Adrenal gland (tissue), 12 donors: ENCODE results near the gene NUP155. TPM values are rescaled to one million over a fixed set of nuclear protein-coding genes. Genes with fewer than 3 reads are reported as not detected.
"Not testable (repeated sequence)": the region's sequence is repeated elsewhere in the genome, so short reads cannot be mapped to it uniquely, and the experiment has no call there.

Experiments
- DNase-seq, 7 donors: peaks; one replicate each; pipeline ENCODE4 v3.0.0-alpha.2; 2019 to 2020
- H3K27ac ChIP-seq, 5 donors: fragments of 200-600 bp; sonication (generic) in 4 of 5; 1 replicate in 3 of 5; 2 replicates in 2 of 5; pipeline versions ENCODE4 v1.5.1 to v1.8.0; 2016 to 2020; ENCODE audit warnings: mild to moderate bottlenecking in 1 of 5
- H3K27me3 ChIP-seq: fragments of 200-600 bp; 2 replicates; pipeline ENCODE4 v1.8.0; 2021
- H3K36me3 ChIP-seq, 2 donors: fragments of 200-600 bp; replicated peaks in 1 of 2; 1 replicate in 1 of 2; 2 replicates in 1 of 2; pipeline versions ENCODE4 v1.5.1 to v1.8.0; 2018 to 2022
- H3K4me1 ChIP-seq, 2 donors: fragments of 200-600 bp; replicated peaks in 1 of 2; 1 replicate in 1 of 2; 2 replicates in 1 of 2; pipeline versions ENCODE4 v1.5.1 to v1.8.0; 2018 to 2021
- H3K4me3 ChIP-seq, 4 donors: fragments of 200-600 bp; sonication (generic) in 3 of 4; one replicate each; pipeline ENCODE4 v1.5.1; 2016 to 2018
- H3K9me3 ChIP-seq, 3 donors: fragments of 200-600 bp; sonication (generic) in 1 of 3; replicated peaks in 1 of 3; 1 replicate in 2 of 3; 2 replicates in 1 of 3; pipeline versions ENCODE4 v1.5.1 to v1.8.0; 2016 to 2021
- CTCF ChIP-seq, 6 experiments: fragments of 450-650 bp in 4 of 6; fragments of 200-600 bp in 2 of 6; sonication (generic) in 1 of 6; IDR thresholded peaks; 1 replicate in 5 of 6; 2 replicates in 1 of 6; pipeline versions ENCODE4 v1.5.1 to v1.8.0; 2016 to 2021; ENCODE audit warnings: antibody characterized with exemption in 6 of 6, mild to moderate bottlenecking in 2 of 6, moderate library complexity in 1 of 6
- POLR2A ChIP-seq, 2 donors: fragments of 450-650 bp; IDR thresholded peaks; one replicate each; pipeline ENCODE4 v1.6.1; 2017; ENCODE audit warnings: antibody characterized with exemption in 2 of 2, mild to moderate bottlenecking in 2 of 2, moderate library complexity in 1 of 2
- WGBS, 4 donors: extraction: QIAGEN DNeasy Blood & Tissue Kit in 2 of 4; methylation state at CpG; one replicate each; pipeline versions ENCODE4 v1.1.5 to v1.1.7; 2013 to 2017; 5-methylcytosine and 5-hydroxymethylcytosine counted together
- intact Hi-C, 2 donors: fragments of 100-400 bp; cut with DNase I; formaldehyde crosslinking; loops; one replicate each; pipeline versions ENCODE4 v1.14.1 to v1.15.0; 2022 to 2023
- polyA plus RNA-seq, 3 donors: library from polyadenylated mRNA; stranded (reverse); fragments of 200-250 nt in 2 of 3; fragments of 350-450 nt in 1 of 3; fragmentation: Illumina TruSeq in 1 of 3; extraction: RNeasy Lipid Tissue Mini Kit (QIAGEN cat#74804) in 1 of 3; gene quantifications; one replicate each; pipeline ENCODE4 v1.2.3, GENCODE V29; 2013 to 2014
- total RNA-seq, 9 donors: library from RNA; depleted of rRNA in 4 of 9; stranded (reverse); fragments of >200 nt in 4 of 9; fragments of 120-200 nt in 1 of 9; fragmentation: NEBNext Ultra II Directional in 1 of 9; extraction: Animal tissue kit (Norgen Biotek cat#: 25700) in 1 of 9; gene quantifications; one replicate each; pipeline versions ENCODE4 v1.1.0 to v1.2.4, GENCODE V29; 2013 to 2023
- donor health status: healthy with polysubstance abuse.
- donor health status: Bipolar disorder and iron deficiency.
- donor health status: DM: yes; HTN: yes; CAD: no.
- donor health status: DM: no; HTN: no; CAD: no.
- donor health status: DM: no; HTN: no; CAD: no.
- donor health status: DM: yes; HTN: yes; CAD: no.

Gene NUP155
- total and polyA plus RNA-seq, 12 donors, result 2.3 to 28.9 (median 19.0) TPM

- Histone ChIP-seq H3K9me3 (no peaks in the 10 kb centered on the region), H3K27me3 (no peaks in the 10 kb centered on the region), H3K4me3 (no peak overlapping the region), H3K4me1 (no peaks in the 10 kb centered on the region), H3K36me3 (peaks cover 0 to 82% of the 10 kb centered on the region in 2 donors), H3K27ac (no peak overlapping the region)
- 94 to 98% (median 97%) methylated on average over 1 of the region's 1 CpG for WGBS, 4 donors
- intact Hi-C loops, result no loop called here
- no peak for TF ChIP-seq CTCF (IDR thresholded peaks at IDR 0.05)
- TF ChIP-seq POLR2A (IDR thresholded peaks at IDR 0.05), result no peak
- no peak for DNase-seq
Observed at GRCh38 chr5:37310360-37310759, 60.5 kb downstream of the NUP155 start.

GRCh38 chr5:37308793-37309192, 62.1 kb downstream of the NUP155 start:
- peaks cover 0 to 83% of the 10 kb centered on the region in 2 donors for H3K36me3 ChIP-seq
- 85 to 90% (median 89%) methylated on average over 4 of the region's 4 CpGs for WGBS, 4 donors
- intact Hi-C loops, result loop anchor here in 1 of 2 donors (10.0 kb wide), 1 partner anchor 284 kb away; no protein-coding TSS in a partner anchor

GRCh38 chr5:37304888-37305287, 66.0 kb downstream of the NUP155 start:
- Histone ChIP-seq H3K9me3 (no peaks in the 10 kb centered on the region), H3K27me3 (no peaks in the 10 kb centered on the region), H3K27ac (no peak overlapping the region), H3K36me3 (peaks cover 0 to 89% of the 10 kb centered on the region in 2 donors), H3K4me1 (no peaks in the 10 kb centered on the region), H3K4me3 (no peak overlapping the region)
- DNase-seq, result no peak
- WGBS, 4 donors, result 94 to 98% (median 97%) methylated on average over 2 of the region's 2 CpGs
- no peak for TF ChIP-seq POLR2A (IDR thresholded peaks at IDR 0.05)
- TF ChIP-seq CTCF (IDR thresholded peaks at IDR 0.05), result no peak
- intact Hi-C loops, result loop anchor here in 1 of 2 donors (10.0 kb wide), 1 partner anchor 280 kb away; no protein-coding TSS in a partner anchor

More at GRCh38 chr5:37308793-37309192, 62.1 kb downstream of the NUP155 start:
- Histone ChIP-seq H3K27ac (no peak overlapping the region), H3K9me3 (no peaks in the 10 kb centered on the region), H3K4me1 (no peaks in the 10 kb centered on the region), H3K27me3 (no peaks in the 10 kb centered on the region), H3K4me3 (no peak overlapping the region)
- TF ChIP-seq POLR2A (IDR thresholded peaks at IDR 0.05) (no peak), CTCF (IDR thresholded peaks at IDR 0.05) (no peak)
- no peak for DNase-seq

DNA sequence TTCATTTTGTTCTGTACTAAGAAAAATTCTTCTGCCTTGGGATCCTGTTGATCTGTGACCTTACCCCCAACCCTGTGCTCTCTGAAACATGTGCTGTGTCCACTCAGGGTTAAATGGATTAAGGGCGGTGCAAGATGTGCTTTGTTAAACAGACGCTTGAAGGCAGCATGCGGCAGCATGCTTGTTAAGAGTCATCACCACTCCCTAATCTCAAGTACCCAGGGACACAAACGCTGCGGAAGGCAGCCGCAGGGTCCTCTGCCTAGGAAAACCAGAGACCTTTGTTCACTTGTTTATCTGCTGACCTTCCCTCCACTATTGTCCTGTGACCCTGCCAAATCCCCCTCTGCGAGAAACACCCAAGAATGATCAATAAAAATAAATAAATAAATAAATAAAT, 74.6 kb downstream of the NUP155 start:
- H3K27me3 ChIP-seq, H3K27ac ChIP-seq, H3K4me3 ChIP-seq, H3K9me3 ChIP-seq, DNase-seq, intact Hi-C loops, H3K4me1 ChIP-seq: not testable (repeated sequence)
- WGBS, 4 donors, result 93 to 98% (median 96%) methylated on average over 7 of the region's 7 CpGs
- peaks cover 0 to 41% of the 10 kb centered on the region in 2 donors for H3K36me3 ChIP-seq

DNA sequence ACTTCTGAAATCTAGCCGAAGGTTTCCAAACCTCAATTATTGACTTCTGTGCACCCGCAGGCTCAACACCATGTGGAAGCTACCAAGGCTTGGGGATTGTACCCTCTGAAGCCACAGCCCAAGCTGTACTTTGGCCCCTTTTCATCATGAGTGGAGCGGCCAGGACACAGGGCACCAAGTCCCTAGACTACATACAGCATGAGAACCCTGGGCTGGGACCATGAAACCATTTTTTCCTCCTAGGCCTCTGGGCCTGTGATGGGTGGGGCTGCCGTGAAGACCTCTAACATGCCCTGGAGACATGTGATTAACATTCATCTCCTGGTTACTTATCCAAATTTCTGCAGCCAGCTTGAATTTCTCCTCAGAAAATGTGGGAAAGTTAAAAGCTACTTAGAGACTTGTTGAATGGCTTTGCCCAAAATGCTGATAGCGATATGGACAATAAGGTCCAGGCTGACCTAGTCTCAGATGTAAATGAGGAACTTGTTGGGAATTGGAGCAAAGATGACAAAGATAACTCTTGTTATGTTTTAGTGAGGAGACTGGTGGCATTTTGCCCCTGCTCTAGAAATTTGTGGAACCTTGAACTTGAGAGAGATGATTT, 87.6 kb downstream of the NUP155 start:
- no peak overlapping the region for H3K4me3 ChIP-seq
- DNase-seq, result no peak
- TF ChIP-seq CTCF (IDR thresholded peaks at IDR 0.05) (no peak), POLR2A (IDR thresholded peaks at IDR 0.05) (no peak)
- no peaks in the 10 kb centered on the region for H3K4me1 ChIP-seq
- no peak overlapping the region for H3K27ac ChIP-seq
- H3K27me3 ChIP-seq, result no peaks in the 10 kb centered on the region
- 68 to 95% (median 92%) methylated on average over 4 to 5 of the region's 5 CpGs for WGBS, 4 donors
- intact Hi-C loops, result no loop called here
- no peaks in the 10 kb centered on the region for H3K36me3 ChIP-seq
- no peaks in the 10 kb centered on the region for H3K9me3 ChIP-seq
